Fibroblast of lung (primary cell): Measurements from ENCODE around the gene APOL4. TPM values are rescaled to one million over a fixed set of nuclear protein-coding genes. Genes with fewer than 3 reads are reported as not detected.

Source experiments
- DNase-seq, 2 donors: peaks; one replicate each; pipeline versions ENCODE4 v3.0.0 to v3.0.0-alpha.2; 2010; ENCODE audit warnings: low read depth in 2 of 2
- H2AFZ ChIP-seq: 2 replicates; pipeline ENCODE4 v1.5.1; 2012; ENCODE audit warnings: low read length, control low read depth, inconsistent platforms
- H3K27ac ChIP-seq: 2 replicates; pipeline ENCODE4 v1.5.1; 2011; ENCODE audit warnings: low read length, control low read depth; ENCODE audit not compliant: insufficient read depth
- H3K27me3 ChIP-seq: 2 replicates; pipeline ENCODE4 v1.5.1; 2011; ENCODE audit warnings: mild to moderate bottlenecking, low read length; ENCODE audit not compliant: control insufficient read depth, insufficient read depth
- H3K36me3 ChIP-seq: 2 replicates; pipeline ENCODE4 v1.5.1; 2011; ENCODE audit warnings: low read length; ENCODE audit not compliant: control insufficient read depth, insufficient read depth
- H3K4me1 ChIP-seq: 2 replicates; pipeline ENCODE4 v1.5.1; 2011; ENCODE audit warnings: low read length; ENCODE audit not compliant: control insufficient read depth, insufficient read depth; ENCODE audit errors: extremely low read depth
- H3K4me2 ChIP-seq: 2 replicates; pipeline ENCODE4 v1.5.1; 2011; ENCODE audit warnings: low read length, control low read depth; ENCODE audit not compliant: insufficient read depth; ENCODE audit errors: extremely low read depth
- H3K4me3 ChIP-seq, 4 experiments: fragments of 200-600 bp in 1 of 4; sonication (generic) in 1 of 4; replicated peaks in 1 of 4; 2 replicates each; pipeline ENCODE4 v1.5.1; 2011 to 2016; ENCODE audit warnings: low read length in 4 of 4, low read depth in 3 of 4, mild to moderate bottlenecking in 3 of 4, control low read depth in 2 of 4, inconsistent platforms in 1 of 4, mixed read lengths in 1 of 4; ENCODE audit not compliant: insufficient read depth in 1 of 4; ENCODE audit errors: control extremely low read depth in 1 of 4
- H3K79me2 ChIP-seq: 2 replicates; pipeline ENCODE4 v1.5.1; 2012; ENCODE audit warnings: mild to moderate bottlenecking, low read length, inconsistent platforms; ENCODE audit not compliant: control insufficient read depth, insufficient read depth
- H3K9ac ChIP-seq: 2 replicates; pipeline ENCODE4 v1.5.1; 2011; ENCODE audit warnings: mild to moderate bottlenecking, low read length, control low read depth; ENCODE audit not compliant: insufficient read depth
- H3K9me3 ChIP-seq: 2 replicates; pipeline ENCODE4 v1.5.1; 2012; ENCODE audit warnings: low read depth, low read length; ENCODE audit not compliant: control insufficient read depth, insufficient read depth
- H4K20me1 ChIP-seq: 2 replicates; pipeline ENCODE4 v1.5.1; 2011; ENCODE audit warnings: low read length; ENCODE audit not compliant: control insufficient read depth, insufficient read depth; ENCODE audit errors: extremely low read depth
- CTCF ChIP-seq, 2 donors: IDR thresholded peaks in 1 of 2; conservative IDR thresholded peaks in 1 of 2; 1 replicate in 1 of 2; 2 replicates in 1 of 2; pipeline ENCODE4 v1.5.1; 2011 to 2012; ENCODE audit warnings: low read length in 2 of 2, control low read depth in 1 of 2, inconsistent platforms in 1 of 2, low read depth in 1 of 2, mild to moderate bottlenecking in 1 of 2
- EZH2 ChIP-seq: IDR thresholded peaks from 2 replicates; pipeline ENCODE4 v1.5.1; 2012; ENCODE audit warnings: low read length, control low read depth, mild to moderate bottlenecking; ENCODE audit errors: missing control alignments
- polyA plus RNA-seq, 2 donors: library from polyadenylated mRNA; depleted of rRNA in 1 of 2; stranded (reverse) in 1 of 2; unstranded in 1 of 2; fragments of >200 nt; gene quantifications; 2 replicates each; pipeline ENCODE4 v1.2.1, GENCODE V29; 2011 to 2012; ENCODE audit warnings: missing spikeins in 1 of 2
- total RNA-seq: library from RNA; depleted of rRNA; stranded (reverse); fragments of >200 nt; gene quantifications from 2 replicates; pipeline ENCODE4 v1.2.1, GENCODE V29; 2014

The APOL4 gene
- total and polyA plus RNA-seq, 2 donors (not counting 1 experiment from before 2014, with no cell fraction given): 0.31 to 2.0 TPM

- Histone ChIP-seq H3K4me2 (no peak overlapping the region), H3K4me1 (no peaks in the 10 kb centered on the region), H4K20me1 (no peaks in the 10 kb centered on the region), H3K79me2 (no peaks in the 10 kb centered on the region), H2AFZ (no peak overlapping the region), H3K4me3 (no peak overlapping the region), H3K36me3 (peaks cover 8% of the 10 kb centered on the region), H3K27me3 (no peaks in the 10 kb centered on the region), H3K9ac (no peak overlapping the region), H3K9me3 (no peaks in the 10 kb centered on the region), H3K27ac (no peak overlapping the region)
- TF ChIP-seq CTCF (conservative IDR thresholded peaks at IDR 0.05 in 1 of 2, IDR thresholded peaks at IDR 0.05 in 1 of 2; ENCODE audit: low read depth in 1 of 2, low read length in 2 of 2) (no peak), EZH2 (no peak)
- DNase-seq: no peak
Observed at GRCh38 chr22:36227806-36228205, 26.2 kb upstream of the APOL4 start.

DNA sequence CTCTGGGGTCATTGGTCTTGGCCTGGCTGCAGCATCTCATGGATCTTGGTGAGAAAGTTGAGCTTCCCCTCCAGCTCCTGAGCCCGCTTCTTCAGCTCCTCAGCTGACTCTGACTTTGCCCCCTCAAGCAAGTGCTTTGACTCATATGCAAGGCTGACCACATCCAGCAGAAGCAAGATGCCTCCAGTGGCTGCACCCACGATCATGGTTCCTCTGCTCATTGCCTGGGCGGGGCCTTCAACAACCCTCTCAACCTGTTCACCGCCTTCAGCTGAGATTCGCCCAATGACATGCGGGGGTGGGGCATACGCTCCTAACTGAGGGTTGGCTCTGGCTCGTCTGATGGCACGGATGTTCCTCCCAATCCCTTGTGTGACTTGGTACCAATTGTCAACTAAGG is 25.8 kb upstream of the APOL4 start:
- Histone ChIP-seq H3K79me2 (no peaks in the 10 kb centered on the region), H3K9me3 (no peaks in the 10 kb centered on the region), H3K9ac (no peak overlapping the region), H3K4me3 (no peak overlapping the region), H3K36me3 (peaks cover 8% of the 10 kb centered on the region), H2AFZ (no peak overlapping the region), H3K4me2 (no peak overlapping the region), H3K27me3 (peaks cover 2% of the 10 kb centered on the region), H3K27ac (no peak overlapping the region), H4K20me1 (no peaks in the 10 kb centered on the region), H3K4me1 (no peaks in the 10 kb centered on the region)
- TF ChIP-seq CTCF (conservative IDR thresholded peaks at IDR 0.05 in 1 of 2, IDR thresholded peaks at IDR 0.05 in 1 of 2; ENCODE audit: low read depth in 1 of 2, low read length in 2 of 2): no peak
- TF ChIP-seq EZH2: no peak
- no peak for DNase-seq

- peaks cover 2% of the 10 kb centered on the region for H3K27me3 ChIP-seq
- no peak overlapping the region for H3K4me2 ChIP-seq
- H3K36me3 ChIP-seq: peaks cover 6% of the 10 kb centered on the region
- no peak for DNase-seq
- no peaks in the 10 kb centered on the region for H4K20me1 ChIP-seq
- H3K4me3 ChIP-seq: no peak overlapping the region
- no peaks in the 10 kb centered on the region for H3K4me1 ChIP-seq
- no peak overlapping the region for H3K27ac ChIP-seq
- no peak for TF ChIP-seq CTCF (conservative IDR thresholded peaks at IDR 0.05 in 1 of 2, IDR thresholded peaks at IDR 0.05 in 1 of 2; ENCODE audit: low read depth in 1 of 2, low read length in 2 of 2)
- no peak for TF ChIP-seq EZH2
- no peaks in the 10 kb centered on the region for H3K79me2 ChIP-seq
- no peak overlapping the region for H2AFZ ChIP-seq
- no peak overlapping the region for H3K9ac ChIP-seq
- no peaks in the 10 kb centered on the region for H3K9me3 ChIP-seq
Observed at GRCh38 chr22:36226189-36226588, 24.6 kb upstream of the APOL4 start.
